Liver (tissue), 3 donors: ENCODE data around the gene SF1.

Experiments used
- EGR1 ChIP-seq, 2 donors: IDR thresholded peaks; 2 replicates each; pipeline ENCODE4 v1.6.1; 2016 to 2018; ENCODE audit warnings: antibody characterized with exemption in 2 of 2, low read depth in 2 of 2
- HNF4A ChIP-seq, 2 donors: conservative IDR thresholded peaks; 2 replicates each; pipeline ENCODE4 v1.6.1; 2016; ENCODE audit warnings: antibody characterized with exemption in 2 of 2, mild to moderate bottlenecking in 2 of 2
- JUND ChIP-seq, 2 donors: IDR thresholded peaks; 2 replicates each; pipeline ENCODE4 v1.6.1; 2016; ENCODE audit warnings: antibody characterized with exemption in 2 of 2
- RAD21 ChIP-seq, 2 donors: IDR thresholded peaks; 2 replicates each; pipeline ENCODE4 v1.6.1; 2016; ENCODE audit warnings: antibody characterized with exemption in 2 of 2, mild to moderate bottlenecking in 2 of 2
- RXRA ChIP-seq, 2 donors: IDR thresholded peaks; 2 replicates each; pipeline ENCODE4 v1.6.1; 2017 to 2018; ENCODE audit warnings: antibody characterized with exemption in 2 of 2, mild to moderate bottlenecking in 1 of 2
- SP1 ChIP-seq: IDR thresholded peaks from 2 replicates; pipeline ENCODE4 v1.6.1; 2018; ENCODE audit warnings: antibody characterized with exemption, mild to moderate bottlenecking
- YY1 ChIP-seq: IDR thresholded peaks from 2 replicates; pipeline ENCODE4 v1.6.1; 2016; ENCODE audit warnings: antibody characterized with exemption, mild to moderate bottlenecking
- TF ChIP-seq, protein P1 (sequence below): fragments of 150-350 bp; IDR thresholded peaks from 2 replicates; pipeline ENCODE4 v1.5.1; 2017; ENCODE audit warnings: improper control_type of control experiment, low read depth, low read length; ENCODE audit not compliant: missing input control
- TF ChIP-seq, protein P2 (sequence below): IDR thresholded peaks from 2 replicates; pipeline ENCODE4 v1.6.1; 2016; ENCODE audit warnings: antibody characterized with exemption, mild to moderate bottlenecking
- TF ChIP-seq, protein P3 (sequence below): IDR thresholded peaks from 2 replicates; pipeline ENCODE4 v1.6.1; 2016; ENCODE audit warnings: antibody characterized with exemption
- donor health status: healthy.
- donor health status: healthy.

GRCh38 chr11:64757549-64758329 lies 20.6 kb downstream of the SF1 start:
- TF ChIP-seq, protein P1, sequence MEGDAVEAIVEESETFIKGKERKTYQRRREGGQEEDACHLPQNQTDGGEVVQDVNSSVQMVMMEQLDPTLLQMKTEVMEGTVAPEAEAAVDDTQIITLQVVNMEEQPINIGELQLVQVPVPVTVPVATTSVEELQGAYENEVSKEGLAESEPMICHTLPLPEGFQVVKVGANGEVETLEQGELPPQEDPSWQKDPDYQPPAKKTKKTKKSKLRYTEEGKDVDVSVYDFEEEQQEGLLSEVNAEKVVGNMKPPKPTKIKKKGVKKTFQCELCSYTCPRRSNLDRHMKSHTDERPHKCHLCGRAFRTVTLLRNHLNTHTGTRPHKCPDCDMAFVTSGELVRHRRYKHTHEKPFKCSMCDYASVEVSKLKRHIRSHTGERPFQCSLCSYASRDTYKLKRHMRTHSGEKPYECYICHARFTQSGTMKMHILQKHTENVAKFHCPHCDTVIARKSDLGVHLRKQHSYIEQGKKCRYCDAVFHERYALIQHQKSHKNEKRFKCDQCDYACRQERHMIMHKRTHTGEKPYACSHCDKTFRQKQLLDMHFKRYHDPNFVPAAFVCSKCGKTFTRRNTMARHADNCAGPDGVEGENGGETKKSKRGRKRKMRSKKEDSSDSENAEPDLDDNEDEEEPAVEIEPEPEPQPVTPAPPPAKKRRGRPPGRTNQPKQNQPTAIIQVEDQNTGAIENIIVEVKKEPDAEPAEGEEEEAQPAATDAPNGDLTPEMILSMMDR: no peak
- no peak for TF ChIP-seq YY1
- TF ChIP-seq RAD21 (IDR thresholded peaks at IDR 0.05): no peak
- no peak for TF ChIP-seq SP1
- no peak for TF ChIP-seq JUND (IDR thresholded peaks at IDR 0.05)
- TF ChIP-seq, protein P2, sequence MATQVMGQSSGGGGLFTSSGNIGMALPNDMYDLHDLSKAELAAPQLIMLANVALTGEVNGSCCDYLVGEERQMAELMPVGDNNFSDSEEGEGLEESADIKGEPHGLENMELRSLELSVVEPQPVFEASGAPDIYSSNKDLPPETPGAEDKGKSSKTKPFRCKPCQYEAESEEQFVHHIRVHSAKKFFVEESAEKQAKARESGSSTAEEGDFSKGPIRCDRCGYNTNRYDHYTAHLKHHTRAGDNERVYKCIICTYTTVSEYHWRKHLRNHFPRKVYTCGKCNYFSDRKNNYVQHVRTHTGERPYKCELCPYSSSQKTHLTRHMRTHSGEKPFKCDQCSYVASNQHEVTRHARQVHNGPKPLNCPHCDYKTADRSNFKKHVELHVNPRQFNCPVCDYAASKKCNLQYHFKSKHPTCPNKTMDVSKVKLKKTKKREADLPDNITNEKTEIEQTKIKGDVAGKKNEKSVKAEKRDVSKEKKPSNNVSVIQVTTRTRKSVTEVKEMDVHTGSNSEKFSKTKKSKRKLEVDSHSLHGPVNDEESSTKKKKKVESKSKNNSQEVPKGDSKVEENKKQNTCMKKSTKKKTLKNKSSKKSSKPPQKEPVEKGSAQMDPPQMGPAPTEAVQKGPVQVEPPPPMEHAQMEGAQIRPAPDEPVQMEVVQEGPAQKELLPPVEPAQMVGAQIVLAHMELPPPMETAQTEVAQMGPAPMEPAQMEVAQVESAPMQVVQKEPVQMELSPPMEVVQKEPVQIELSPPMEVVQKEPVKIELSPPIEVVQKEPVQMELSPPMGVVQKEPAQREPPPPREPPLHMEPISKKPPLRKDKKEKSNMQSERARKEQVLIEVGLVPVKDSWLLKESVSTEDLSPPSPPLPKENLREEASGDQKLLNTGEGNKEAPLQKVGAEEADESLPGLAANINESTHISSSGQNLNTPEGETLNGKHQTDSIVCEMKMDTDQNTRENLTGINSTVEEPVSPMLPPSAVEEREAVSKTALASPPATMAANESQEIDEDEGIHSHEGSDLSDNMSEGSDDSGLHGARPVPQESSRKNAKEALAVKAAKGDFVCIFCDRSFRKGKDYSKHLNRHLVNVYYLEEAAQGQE: no peak
- no peak for TF ChIP-seq EGR1 (IDR thresholded peaks at IDR 0.05; ENCODE audit: low read depth in 2 of 2)
- TF ChIP-seq, protein P3, sequence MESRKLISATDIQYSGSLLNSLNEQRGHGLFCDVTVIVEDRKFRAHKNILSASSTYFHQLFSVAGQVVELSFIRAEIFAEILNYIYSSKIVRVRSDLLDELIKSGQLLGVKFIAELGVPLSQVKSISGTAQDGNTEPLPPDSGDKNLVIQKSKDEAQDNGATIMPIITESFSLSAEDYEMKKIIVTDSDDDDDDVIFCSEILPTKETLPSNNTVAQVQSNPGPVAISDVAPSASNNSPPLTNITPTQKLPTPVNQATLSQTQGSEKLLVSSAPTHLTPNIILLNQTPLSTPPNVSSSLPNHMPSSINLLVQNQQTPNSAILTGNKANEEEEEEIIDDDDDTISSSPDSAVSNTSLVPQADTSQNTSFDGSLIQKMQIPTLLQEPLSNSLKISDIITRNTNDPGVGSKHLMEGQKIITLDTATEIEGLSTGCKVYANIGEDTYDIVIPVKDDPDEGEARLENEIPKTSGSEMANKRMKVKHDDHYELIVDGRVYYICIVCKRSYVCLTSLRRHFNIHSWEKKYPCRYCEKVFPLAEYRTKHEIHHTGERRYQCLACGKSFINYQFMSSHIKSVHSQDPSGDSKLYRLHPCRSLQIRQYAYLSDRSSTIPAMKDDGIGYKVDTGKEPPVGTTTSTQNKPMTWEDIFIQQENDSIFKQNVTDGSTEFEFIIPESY: no peak
- no peak for TF ChIP-seq HNF4A (conservative IDR thresholded peaks at IDR 0.05)
- no peak for TF ChIP-seq RXRA (IDR thresholded peaks at IDR 0.05)
